ENCODE results near the gene PTPRF.

Gene PTPRF

DNA sequence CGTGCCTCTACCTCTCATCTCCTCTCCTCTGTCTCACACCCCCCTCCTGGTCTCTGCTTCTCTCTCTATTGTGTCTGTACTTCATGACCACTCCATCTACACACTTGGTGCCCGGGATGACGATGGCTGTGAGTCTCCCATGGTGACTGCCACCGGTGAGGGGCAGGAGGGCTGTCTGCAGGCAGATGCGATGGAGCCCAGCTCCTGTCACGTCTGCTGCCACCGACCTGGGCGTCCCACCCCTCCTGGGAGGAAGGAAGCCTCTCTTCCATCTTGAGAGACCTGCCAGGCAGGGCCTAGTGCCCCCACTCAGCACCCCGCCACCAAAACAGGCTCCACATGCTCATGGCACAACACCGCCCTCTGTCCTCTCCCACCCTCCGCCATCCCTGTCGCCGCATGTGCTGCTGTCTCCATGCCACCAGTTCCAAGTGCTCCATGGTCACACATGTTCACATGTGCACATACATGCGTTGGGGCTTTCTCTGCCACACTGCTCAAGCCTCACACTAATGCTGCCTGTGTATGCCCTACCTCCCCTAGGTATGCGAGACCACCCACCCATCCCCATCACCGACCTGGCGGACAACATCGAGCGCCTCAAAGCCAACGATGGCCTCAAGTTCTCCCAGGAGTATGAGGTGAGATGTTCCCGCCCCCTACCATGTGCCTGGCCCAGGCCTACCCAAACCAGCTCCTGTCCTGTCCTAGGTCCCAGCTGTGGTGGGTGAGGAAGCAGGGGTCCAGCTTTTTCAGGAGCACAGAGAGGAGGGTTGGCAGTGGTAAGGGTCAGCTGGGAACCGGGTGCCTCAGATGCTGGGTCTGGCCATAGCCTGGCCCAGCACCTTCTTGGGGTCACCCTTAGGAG lies 82.6 kb downstream of the PTPRF start:
- Histone ChIP-seq H3K27me3 (ENCODE audit: control insufficient read depth, insufficient read depth, low read length) (no peaks in the 10 kb centered on the region), H3K36me3 (ENCODE audit: control insufficient read depth, insufficient read depth, low read length) (peaks cover 48% of the 10 kb centered on the region), H3K9ac (ENCODE audit: low read length) (no peak overlapping the region), H3K4me1 (ENCODE audit: control insufficient read depth, insufficient read depth, low read length) (no peaks in the 10 kb centered on the region), H3K27ac (ENCODE audit: low read depth, low read length) (no peak overlapping the region), H3K4me3 (ENCODE audit: low read length) (no peak overlapping the region)

GRCh38 chr1:43614211-43614610 lies 83.5 kb downstream of the PTPRF start:
- H3K4me3 ChIP-seq (ENCODE audit: low read length), result no peak overlapping the region
- H3K36me3 ChIP-seq (ENCODE audit: control insufficient read depth, insufficient read depth, low read length), result peaks cover 41% of the 10 kb centered on the region
- H3K9ac ChIP-seq (ENCODE audit: low read length), result no peak overlapping the region
- H3K27me3 ChIP-seq (ENCODE audit: control insufficient read depth, insufficient read depth, low read length), result no peaks in the 10 kb centered on the region
- H3K27ac ChIP-seq (ENCODE audit: low read depth, low read length), result no peak overlapping the region
- H3K4me1 ChIP-seq (ENCODE audit: control insufficient read depth, insufficient read depth, low read length), result no peaks in the 10 kb centered on the region

DNA sequence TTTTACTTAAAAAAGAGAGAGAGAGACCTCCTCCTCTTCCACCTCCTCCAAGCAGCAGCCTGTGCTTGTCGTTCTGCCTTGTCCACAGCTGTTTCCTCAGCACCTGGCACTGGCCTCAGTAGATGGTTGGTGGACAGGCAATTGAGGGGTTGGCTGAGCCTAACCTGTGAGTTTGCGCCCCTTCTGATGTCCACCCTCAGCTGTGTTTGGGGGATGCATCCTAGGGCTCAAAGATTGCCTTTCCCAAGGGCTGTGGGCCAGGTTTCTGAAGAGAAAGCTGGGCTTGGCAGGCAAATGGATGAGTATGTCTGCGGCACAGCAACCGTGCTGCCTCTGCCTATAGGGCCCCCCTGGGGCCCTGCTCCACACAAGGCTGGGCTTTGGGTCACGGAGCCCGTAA lies 84.2 kb downstream of the PTPRF start:
- no peak overlapping the region for H3K9ac ChIP-seq (ENCODE audit: low read length)
- no peaks in the 10 kb centered on the region for H3K27me3 ChIP-seq (ENCODE audit: control insufficient read depth, insufficient read depth, low read length)
- no peak overlapping the region for H3K27ac ChIP-seq (ENCODE audit: low read depth, low read length)
- H3K4me1 ChIP-seq (ENCODE audit: control insufficient read depth, insufficient read depth, low read length), result no peaks in the 10 kb centered on the region
- H3K36me3 ChIP-seq (ENCODE audit: control insufficient read depth, insufficient read depth, low read length), result peaks cover 41% of the 10 kb centered on the region
- H3K4me3 ChIP-seq (ENCODE audit: low read length), result no peak overlapping the region

DNA sequence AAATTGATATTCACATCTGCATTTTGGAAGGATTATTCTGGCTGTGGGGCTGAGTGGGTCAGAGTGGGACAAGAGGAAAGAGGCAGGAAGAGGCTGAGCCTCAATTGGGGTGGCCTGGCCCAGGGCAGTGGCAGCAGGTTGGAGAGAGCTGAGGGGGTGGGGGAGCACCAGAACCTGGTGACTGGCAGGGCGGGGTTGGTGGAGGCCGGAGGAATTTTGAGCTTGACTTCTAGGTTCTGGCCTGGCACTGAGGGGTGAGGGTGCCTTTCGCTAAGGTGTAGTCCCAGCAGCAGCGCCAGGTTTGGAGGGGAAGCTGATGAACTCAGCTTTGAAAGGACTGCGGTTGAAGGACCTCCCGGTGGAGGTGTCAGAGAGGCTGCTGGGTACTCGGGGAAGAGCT lies 85.7 kb downstream of the PTPRF start:
- Histone ChIP-seq H3K4me1 (ENCODE audit: control insufficient read depth, insufficient read depth, low read length) (no peaks in the 10 kb centered on the region), H3K27ac (ENCODE audit: low read depth, low read length) (no peak overlapping the region), H3K27me3 (ENCODE audit: control insufficient read depth, insufficient read depth, low read length) (no peaks in the 10 kb centered on the region), H3K36me3 (ENCODE audit: control insufficient read depth, insufficient read depth, low read length) (peaks cover 42% of the 10 kb centered on the region), H3K9ac (ENCODE audit: low read length) (no peak overlapping the region), H3K4me3 (ENCODE audit: low read length) (no peak overlapping the region)

DNA sequence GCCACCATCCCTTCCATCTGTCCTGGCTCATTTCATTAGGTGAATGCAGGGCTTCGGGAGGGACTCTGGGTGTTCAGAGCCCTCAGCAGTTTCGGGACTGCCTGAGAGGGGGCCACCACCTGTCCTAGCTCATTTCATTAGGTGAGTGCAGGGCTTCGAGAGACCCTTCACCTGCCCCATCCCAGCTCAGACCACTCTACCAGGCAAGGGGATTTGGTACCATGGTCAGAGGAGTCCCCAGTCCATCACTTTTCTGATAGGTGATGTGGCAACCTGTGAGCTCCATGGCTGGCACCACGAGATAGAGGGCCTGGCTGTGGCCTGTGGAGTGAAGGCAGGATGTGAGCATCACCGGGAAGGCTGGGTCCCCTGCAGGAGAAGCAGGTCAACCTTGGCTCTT lies 86.3 kb downstream of the PTPRF start:
- no peak overlapping the region for H3K9ac ChIP-seq (ENCODE audit: low read length)
- peaks cover 42% of the 10 kb centered on the region for H3K36me3 ChIP-seq (ENCODE audit: control insufficient read depth, insufficient read depth, low read length)
- H3K4me1 ChIP-seq (ENCODE audit: control insufficient read depth, insufficient read depth, low read length), result no peaks in the 10 kb centered on the region
- H3K27ac ChIP-seq (ENCODE audit: low read depth, low read length), result no peak overlapping the region
- no peak overlapping the region for H3K4me3 ChIP-seq (ENCODE audit: low read length)
- no peaks in the 10 kb centered on the region for H3K27me3 ChIP-seq (ENCODE audit: control insufficient read depth, insufficient read depth, low read length)

- Histone ChIP-seq H3K4me1 (ENCODE audit: control insufficient read depth, insufficient read depth, low read length) (no peaks in the 10 kb centered on the region), H3K9ac (ENCODE audit: low read length) (no peak overlapping the region), H3K27ac (ENCODE audit: low read depth, low read length) (no peak overlapping the region), H3K36me3 (ENCODE audit: control insufficient read depth, insufficient read depth, low read length) (peaks cover 47% of the 10 kb centered on the region), H3K27me3 (ENCODE audit: control insufficient read depth, insufficient read depth, low read length) (no peaks in the 10 kb centered on the region), H3K4me3 (ENCODE audit: low read length) (no peak overlapping the region)
Observed at GRCh38 chr1:43617668-43618067, 87.0 kb downstream of the PTPRF start.

DNA sequence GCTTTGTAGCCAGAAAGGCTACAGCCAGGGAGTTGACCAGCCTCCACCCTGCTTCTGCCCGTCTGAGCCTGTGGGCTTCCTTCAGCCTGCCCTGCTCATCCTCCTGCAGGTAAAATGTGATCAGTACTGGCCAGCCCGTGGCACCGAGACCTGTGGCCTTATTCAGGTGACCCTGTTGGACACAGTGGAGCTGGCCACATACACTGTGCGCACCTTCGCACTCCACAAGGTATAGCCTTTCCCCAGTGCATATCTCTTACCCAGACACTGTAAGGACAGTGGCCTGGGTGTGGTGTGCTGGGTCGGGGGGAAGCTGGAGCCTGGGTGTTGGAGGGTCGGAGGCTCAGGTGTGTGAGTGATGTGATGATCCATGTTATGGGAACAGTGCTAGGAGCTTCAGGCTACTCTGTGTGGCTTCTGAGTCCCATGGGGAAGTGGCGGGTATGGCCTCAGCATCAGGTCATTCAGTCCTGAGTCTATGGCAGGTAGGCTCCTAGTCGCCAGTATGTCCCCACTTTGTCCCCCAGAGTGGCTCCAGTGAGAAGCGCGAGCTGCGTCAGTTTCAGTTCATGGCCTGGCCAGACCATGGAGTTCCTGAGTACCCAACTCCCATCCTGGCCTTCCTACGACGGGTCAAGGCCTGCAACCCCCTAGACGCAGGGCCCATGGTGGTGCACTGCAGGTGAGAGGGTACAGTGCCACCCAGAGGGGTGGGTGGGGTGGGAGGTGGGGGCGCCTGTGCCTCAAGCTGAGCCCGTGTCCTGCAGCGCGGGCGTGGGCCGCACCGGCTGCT lies 88.0 kb downstream of the PTPRF start:
- Histone ChIP-seq H3K27ac (ENCODE audit: low read depth, low read length) (no peak overlapping the region), H3K36me3 (ENCODE audit: control insufficient read depth, insufficient read depth, low read length) (peaks cover 40% of the 10 kb centered on the region), H3K4me1 (ENCODE audit: control insufficient read depth, insufficient read depth, low read length) (no peaks in the 10 kb centered on the region), H3K27me3 (ENCODE audit: control insufficient read depth, insufficient read depth, low read length) (no peaks in the 10 kb centered on the region), H3K9ac (ENCODE audit: low read length) (no peak overlapping the region), H3K4me3 (ENCODE audit: low read length) (no peak overlapping the region)

DNA sequence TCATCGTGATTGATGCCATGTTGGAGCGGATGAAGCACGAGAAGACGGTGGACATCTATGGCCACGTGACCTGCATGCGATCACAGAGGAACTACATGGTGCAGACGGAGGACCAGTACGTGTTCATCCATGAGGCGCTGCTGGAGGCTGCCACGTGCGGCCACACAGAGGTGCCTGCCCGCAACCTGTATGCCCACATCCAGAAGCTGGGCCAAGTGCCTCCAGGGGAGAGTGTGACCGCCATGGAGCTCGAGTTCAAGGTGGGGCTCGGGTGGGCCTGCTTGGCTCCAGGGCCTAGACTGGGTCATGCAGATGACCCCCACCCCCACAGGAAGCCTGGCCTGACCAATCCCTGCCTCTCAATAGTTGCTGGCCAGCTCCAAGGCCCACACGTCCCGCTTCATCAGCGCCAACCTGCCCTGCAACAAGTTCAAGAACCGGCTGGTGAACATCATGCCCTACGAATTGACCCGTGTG lies 88.7 kb downstream of the PTPRF start:
- no peak overlapping the region for H3K27ac ChIP-seq (ENCODE audit: low read depth, low read length)
- H3K27me3 ChIP-seq (ENCODE audit: control insufficient read depth, insufficient read depth, low read length), result no peaks in the 10 kb centered on the region
- peaks cover 39% of the 10 kb centered on the region for H3K36me3 ChIP-seq (ENCODE audit: control insufficient read depth, insufficient read depth, low read length)
- H3K4me3 ChIP-seq (ENCODE audit: low read length), result no peak overlapping the region
- no peak overlapping the region for H3K9ac ChIP-seq (ENCODE audit: low read length)
- H3K4me1 ChIP-seq (ENCODE audit: control insufficient read depth, insufficient read depth, low read length), result no peaks in the 10 kb centered on the region

DNA sequence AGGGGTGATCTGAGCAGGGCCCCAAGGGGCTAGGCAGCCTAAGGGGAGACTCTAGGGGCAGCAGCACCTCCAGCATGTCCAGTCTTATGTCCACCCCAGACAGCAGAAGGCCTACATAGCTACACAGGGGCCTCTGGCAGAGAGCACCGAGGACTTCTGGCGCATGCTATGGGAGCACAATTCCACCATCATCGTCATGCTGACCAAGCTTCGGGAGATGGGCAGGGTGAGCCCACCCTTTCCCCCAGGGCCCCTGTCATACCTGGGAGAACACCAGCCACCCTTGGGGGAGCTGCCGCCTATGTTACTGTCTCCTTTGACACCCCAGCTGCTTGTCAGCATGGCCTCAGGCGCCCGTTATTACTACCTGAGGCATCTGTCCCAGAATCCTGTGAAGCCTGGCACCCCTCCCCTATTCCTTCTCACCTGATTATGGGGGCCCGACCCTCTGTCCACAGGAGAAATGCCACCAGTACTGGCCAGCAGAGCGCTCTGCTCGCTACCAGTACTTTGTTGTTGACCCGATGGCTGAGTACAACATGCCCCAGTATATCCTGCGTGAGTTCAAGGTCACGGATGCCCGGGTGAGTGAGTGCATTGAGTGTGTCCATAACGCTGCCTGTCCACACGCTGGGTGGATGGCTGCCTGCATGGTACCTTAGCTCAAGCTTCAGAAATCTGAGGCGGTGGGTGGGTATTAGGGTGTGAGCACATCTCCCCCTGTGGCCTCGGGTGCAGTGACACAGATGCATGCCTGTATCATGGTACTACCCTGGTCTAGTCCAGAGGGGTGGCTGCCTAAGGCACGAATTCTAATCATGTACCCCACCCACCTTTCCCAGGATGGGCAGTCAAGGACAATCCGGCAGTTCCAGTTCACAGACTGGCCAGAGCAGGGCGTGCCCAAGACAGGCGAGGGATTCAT lies 89.6 kb downstream of the PTPRF start:
- no peaks in the 10 kb centered on the region for H3K27me3 ChIP-seq (ENCODE audit: control insufficient read depth, insufficient read depth, low read length)
- peaks cover 39% of the 10 kb centered on the region for H3K36me3 ChIP-seq (ENCODE audit: control insufficient read depth, insufficient read depth, low read length)
- H3K4me1 ChIP-seq (ENCODE audit: control insufficient read depth, insufficient read depth, low read length), result no peaks in the 10 kb centered on the region
- no peak overlapping the region for H3K27ac ChIP-seq (ENCODE audit: low read depth, low read length)
- no peak overlapping the region for H3K4me3 ChIP-seq (ENCODE audit: low read length)
- H3K9ac ChIP-seq (ENCODE audit: low read length), result no peak overlapping the region

DNA sequence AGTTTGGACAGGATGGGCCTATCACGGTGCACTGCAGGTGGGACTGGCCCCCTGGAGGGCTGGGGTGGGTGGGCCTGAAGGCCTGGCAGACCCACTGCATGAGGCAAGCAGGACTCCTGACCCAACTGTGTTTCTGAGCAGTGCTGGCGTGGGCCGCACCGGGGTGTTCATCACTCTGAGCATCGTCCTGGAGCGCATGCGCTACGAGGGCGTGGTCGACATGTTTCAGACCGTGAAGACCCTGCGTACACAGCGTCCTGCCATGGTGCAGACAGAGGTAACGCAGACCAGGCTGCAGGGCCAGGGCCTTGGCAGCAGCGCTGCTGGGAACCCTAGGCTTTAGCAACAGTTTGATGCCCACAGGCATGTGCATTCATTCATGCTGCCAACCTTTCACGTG lies 90.3 kb downstream of the PTPRF start:
- peaks cover 39% of the 10 kb centered on the region for H3K36me3 ChIP-seq (ENCODE audit: control insufficient read depth, insufficient read depth, low read length)
- no peak overlapping the region for H3K9ac ChIP-seq (ENCODE audit: low read length)
- no peaks in the 10 kb centered on the region for H3K4me1 ChIP-seq (ENCODE audit: control insufficient read depth, insufficient read depth, low read length)
- no peak overlapping the region for H3K4me3 ChIP-seq (ENCODE audit: low read length)
- H3K27ac ChIP-seq (ENCODE audit: low read depth, low read length), result no peak overlapping the region
- H3K27me3 ChIP-seq (ENCODE audit: control insufficient read depth, insufficient read depth, low read length), result no peaks in the 10 kb centered on the region

- no peak overlapping the region for H3K27ac ChIP-seq (ENCODE audit: low read depth, low read length)
- H3K27me3 ChIP-seq (ENCODE audit: control insufficient read depth, insufficient read depth, low read length), result no peaks in the 10 kb centered on the region
- H3K36me3 ChIP-seq (ENCODE audit: control insufficient read depth, insufficient read depth, low read length), result peaks cover 39% of the 10 kb centered on the region
- H3K4me1 ChIP-seq (ENCODE audit: control insufficient read depth, insufficient read depth, low read length), result no peaks in the 10 kb centered on the region
- H3K4me3 ChIP-seq (ENCODE audit: low read length), result no peak overlapping the region
- H3K9ac ChIP-seq (ENCODE audit: low read length), result no peak overlapping the region
Observed at GRCh38 chr1:43621386-43621785, 90.7 kb downstream of the PTPRF start.

DNA sequence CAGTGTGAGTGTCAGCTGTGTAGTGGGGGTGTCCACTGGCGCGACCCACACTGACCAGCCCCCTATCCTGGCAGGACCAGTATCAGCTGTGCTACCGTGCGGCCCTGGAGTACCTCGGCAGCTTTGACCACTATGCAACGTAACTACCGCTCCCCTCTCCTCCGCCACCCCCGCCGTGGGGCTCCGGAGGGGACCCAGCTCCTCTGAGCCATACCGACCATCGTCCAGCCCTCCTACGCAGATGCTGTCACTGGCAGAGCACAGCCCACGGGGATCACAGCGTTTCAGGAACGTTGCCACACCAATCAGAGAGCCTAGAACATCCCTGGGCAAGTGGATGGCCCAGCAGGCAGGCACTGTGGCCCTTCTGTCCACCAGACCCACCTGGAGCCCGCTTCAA lies 91.2 kb downstream of the PTPRF start:
- H3K27me3 ChIP-seq (ENCODE audit: control insufficient read depth, insufficient read depth, low read length), result no peaks in the 10 kb centered on the region
- H3K4me1 ChIP-seq (ENCODE audit: control insufficient read depth, insufficient read depth, low read length), result no peaks in the 10 kb centered on the region
- peaks cover 39% of the 10 kb centered on the region for H3K36me3 ChIP-seq (ENCODE audit: control insufficient read depth, insufficient read depth, low read length)
- H3K9ac ChIP-seq (ENCODE audit: low read length), result no peak overlapping the region
- H3K4me3 ChIP-seq (ENCODE audit: low read length), result no peak overlapping the region
- no peak overlapping the region for H3K27ac ChIP-seq (ENCODE audit: low read depth, low read length)
